ENCODE measurements around the gene SLC12A2. TPM values are rescaled to one million over a fixed set of nuclear protein-coding genes. Genes with fewer than 3 reads are reported as not detected.
A peak's percentile ranks its signal among the peaks of the same experiment; 100 is the strongest.

The SLC12A2 gene
- total and polyA plus RNA-seq, 7 donors, result 2.8 to 55.9 (median 49.6) TPM

DNA sequence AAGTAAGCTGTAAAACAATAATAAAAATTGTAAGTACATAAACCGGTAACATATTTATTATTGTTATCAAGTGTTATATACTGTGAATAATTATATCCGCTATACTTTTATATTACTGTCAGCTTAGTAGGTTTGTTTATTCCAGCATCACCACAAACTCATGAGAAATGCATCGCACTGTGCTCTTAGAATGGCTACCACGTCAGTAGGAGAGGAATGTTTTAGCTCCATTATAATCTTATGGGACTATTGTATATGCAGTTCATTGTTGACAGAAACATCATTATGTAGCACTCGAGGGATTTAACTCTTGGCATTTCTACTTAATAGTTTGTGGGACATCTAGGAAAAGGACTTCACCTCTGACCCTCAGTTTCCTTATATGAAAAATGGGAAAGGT, 16.4 kb downstream of the SLC12A2 start:
- no peak for DNase-seq
- no peaks in the 10 kb centered on the region for H3K27me3 ChIP-seq
- H3K9me3 ChIP-seq, result peaks cover 0 to 6% (median 4%) of the 10 kb centered on the region in 4 donors
- WGBS, 2 donors, result 33 to 67% methylated on average over 5 of the region's 5 CpGs
- H3K36me3 ChIP-seq, result no peaks in the 10 kb centered on the region
- peaks cover 0 to 21% (median 8%) of the 10 kb centered on the region in 4 donors for H3K4me1 ChIP-seq
- intact Hi-C loops (cut with DNase I), result no loop called here
- TF ChIP-seq EP300 (IDR thresholded peaks at IDR 0.05) (no peak), POLR2AphosphoS5 (IDR thresholded peaks at IDR 0.05) (no peak), POLR2A (IDR thresholded peaks at IDR 0.05) (no peak)
- TF ChIP-seq, protein P1, sequence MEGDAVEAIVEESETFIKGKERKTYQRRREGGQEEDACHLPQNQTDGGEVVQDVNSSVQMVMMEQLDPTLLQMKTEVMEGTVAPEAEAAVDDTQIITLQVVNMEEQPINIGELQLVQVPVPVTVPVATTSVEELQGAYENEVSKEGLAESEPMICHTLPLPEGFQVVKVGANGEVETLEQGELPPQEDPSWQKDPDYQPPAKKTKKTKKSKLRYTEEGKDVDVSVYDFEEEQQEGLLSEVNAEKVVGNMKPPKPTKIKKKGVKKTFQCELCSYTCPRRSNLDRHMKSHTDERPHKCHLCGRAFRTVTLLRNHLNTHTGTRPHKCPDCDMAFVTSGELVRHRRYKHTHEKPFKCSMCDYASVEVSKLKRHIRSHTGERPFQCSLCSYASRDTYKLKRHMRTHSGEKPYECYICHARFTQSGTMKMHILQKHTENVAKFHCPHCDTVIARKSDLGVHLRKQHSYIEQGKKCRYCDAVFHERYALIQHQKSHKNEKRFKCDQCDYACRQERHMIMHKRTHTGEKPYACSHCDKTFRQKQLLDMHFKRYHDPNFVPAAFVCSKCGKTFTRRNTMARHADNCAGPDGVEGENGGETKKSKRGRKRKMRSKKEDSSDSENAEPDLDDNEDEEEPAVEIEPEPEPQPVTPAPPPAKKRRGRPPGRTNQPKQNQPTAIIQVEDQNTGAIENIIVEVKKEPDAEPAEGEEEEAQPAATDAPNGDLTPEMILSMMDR (IDR thresholded peaks at IDR 0.05), result no peak
- peak overlapping the region in 1 of 4 donors; percentile 4 for H3K27ac ChIP-seq
- H3K4me3 ChIP-seq, result no peak overlapping the region

DNA sequence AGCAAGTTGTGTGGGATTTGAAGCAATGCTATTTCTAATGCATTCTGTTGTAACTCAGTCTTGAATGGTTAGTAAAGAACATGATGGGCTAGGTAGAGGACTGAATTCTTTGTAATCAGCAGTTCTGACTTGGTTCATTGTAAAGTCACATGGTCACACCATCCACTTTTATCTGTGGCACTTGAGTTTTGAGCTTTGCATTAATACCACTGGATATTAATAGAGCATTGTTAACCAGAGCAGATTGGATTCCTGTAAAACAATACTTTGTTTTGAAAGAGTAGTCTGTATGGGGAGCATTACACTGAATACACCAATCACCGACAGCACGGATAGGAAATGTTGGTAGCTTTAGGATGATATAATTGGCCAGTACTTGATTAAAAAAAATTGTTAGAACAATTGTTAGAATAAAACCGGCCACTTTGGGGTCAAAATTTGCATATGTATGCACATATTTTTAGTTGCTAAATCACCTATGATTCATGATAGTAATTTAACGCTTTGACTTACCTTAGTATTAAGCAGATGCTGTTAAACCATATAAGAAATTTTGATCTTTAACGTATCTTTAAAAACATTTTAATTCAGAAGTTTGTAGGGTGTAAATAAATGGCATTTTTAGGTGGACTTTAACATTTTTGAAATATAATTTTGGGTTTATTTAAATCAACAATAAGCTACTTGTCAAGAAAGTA, 17.4 kb downstream of the SLC12A2 start:
- DNase-seq, result no peak
- no peaks in the 10 kb centered on the region for H3K36me3 ChIP-seq
- WGBS, 2 donors, result 25 to 71% methylated on average over 5 of the region's 5 CpGs
- peaks cover 0 to 6% (median 4%) of the 10 kb centered on the region in 4 donors for H3K9me3 ChIP-seq
- peaks cover 0 to 32% (median 17%) of the 10 kb centered on the region in 4 donors for H3K4me1 ChIP-seq
- H3K4me3 ChIP-seq, result no peak overlapping the region
- TF ChIP-seq POLR2AphosphoS5 (IDR thresholded peaks at IDR 0.05) (no peak), EP300 (IDR thresholded peaks at IDR 0.05) (no peak), POLR2A (IDR thresholded peaks at IDR 0.05) (no peak)
- TF ChIP-seq, protein P1 (IDR thresholded peaks at IDR 0.05), result no peak
- H3K27ac ChIP-seq, result no peak overlapping the region
- H3K27me3 ChIP-seq, result no peaks in the 10 kb centered on the region
- intact Hi-C loops (cut with DNase I), result no loop called here

DNA sequence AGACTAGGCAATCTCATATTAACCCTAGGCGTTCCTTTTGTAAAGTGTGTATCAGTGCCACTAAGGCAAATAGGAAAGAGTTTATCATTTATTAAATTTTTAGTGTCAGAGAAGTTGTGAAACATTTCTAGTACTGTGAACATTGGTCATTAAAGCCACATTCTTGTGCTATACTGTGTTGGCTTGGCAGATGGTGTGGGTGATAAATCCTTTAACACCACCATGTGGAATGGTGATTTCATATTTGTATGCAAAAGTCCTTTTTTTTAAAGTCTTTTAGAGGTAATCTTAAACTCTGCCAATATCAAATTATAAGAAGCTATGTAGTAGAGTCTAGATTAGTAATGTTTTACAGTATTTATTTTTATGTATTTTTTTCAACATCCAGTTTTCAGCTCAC, 18.1 kb downstream of the SLC12A2 start:
- WGBS, 2 donors, result 26 to 60% methylated on average over 1 of the region's 1 CpG
- H3K4me3 ChIP-seq, result no peak overlapping the region
- intact Hi-C loops (cut with DNase I), result no loop called here
- H3K27ac ChIP-seq, result no peak overlapping the region
- H3K4me1 ChIP-seq, result peaks cover 0 to 34% (median 18%) of the 10 kb centered on the region in 4 donors
- H3K9me3 ChIP-seq, result peaks cover 0 to 5% (median 3%) of the 10 kb centered on the region in 4 donors
- no peaks in the 10 kb centered on the region for H3K27me3 ChIP-seq
- no peaks in the 10 kb centered on the region for H3K36me3 ChIP-seq
- TF ChIP-seq POLR2A (IDR thresholded peaks at IDR 0.05), result no peak
- TF ChIP-seq EP300 (IDR thresholded peaks at IDR 0.05), result no peak
- TF ChIP-seq, protein P1 (IDR thresholded peaks at IDR 0.05), result no peak
- no peak for TF ChIP-seq POLR2AphosphoS5 (IDR thresholded peaks at IDR 0.05)
- no peak for DNase-seq

DNA sequence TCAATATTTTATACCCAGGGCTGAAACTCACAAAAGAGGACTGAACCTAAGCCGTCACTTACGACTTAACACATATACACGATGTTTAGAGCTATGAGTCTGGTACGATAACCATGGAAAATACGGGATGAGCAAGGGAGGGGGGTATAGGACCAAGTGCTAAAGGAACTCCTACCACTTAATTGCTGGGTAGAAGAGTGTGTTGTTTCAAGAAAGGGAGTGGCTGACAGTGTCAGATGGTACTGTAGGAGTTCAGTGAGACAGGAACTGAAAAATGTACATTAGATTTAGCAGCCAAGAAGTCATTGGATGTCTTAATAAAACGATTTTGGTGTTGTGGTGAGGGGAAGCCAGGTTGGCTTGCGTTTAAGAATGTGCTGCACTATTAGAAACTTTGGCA, 21.6 kb downstream of the SLC12A2 start:
- WGBS, 2 donors, result 30 to 69% methylated on average over 7 of the region's 7 CpGs
- intact Hi-C loops (cut with DNase I), result no loop called here
- TF ChIP-seq EP300 (IDR thresholded peaks at IDR 0.05), result no peak
- H3K27ac ChIP-seq, result no peak overlapping the region
- no peaks in the 10 kb centered on the region for H3K27me3 ChIP-seq
- no peaks in the 10 kb centered on the region for H3K9me3 ChIP-seq
- no peaks in the 10 kb centered on the region for H3K36me3 ChIP-seq
- DNase-seq, result no peak
- no peak overlapping the region for H3K4me3 ChIP-seq
- H3K4me1 ChIP-seq, result peaks cover 0 to 36% (median 24%) of the 10 kb centered on the region in 4 donors

DNA sequence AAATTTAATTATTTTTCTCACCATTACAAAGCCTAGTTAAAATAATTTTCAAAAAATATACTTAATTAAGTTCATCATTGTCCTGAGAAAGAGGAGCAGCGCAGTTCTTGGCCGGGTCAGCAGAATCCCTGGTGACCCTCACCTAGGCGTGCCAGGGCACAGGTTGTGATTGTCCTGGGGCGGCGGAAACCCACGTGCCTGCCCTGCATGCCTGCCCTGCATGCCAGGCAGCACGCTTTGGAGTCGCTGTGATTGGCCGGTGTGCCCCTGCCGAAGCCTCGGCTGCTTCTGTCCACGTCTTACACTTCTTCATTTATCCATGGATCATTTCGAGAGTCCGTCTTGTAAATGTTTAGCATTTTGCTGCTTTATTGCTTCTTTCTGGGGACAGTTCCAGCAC, 25.6 kb downstream of the SLC12A2 start:
- no peak for DNase-seq
- Histone ChIP-seq H3K27me3 (no peaks in the 10 kb centered on the region), H3K36me3 (peaks cover 0 to 14% (median 1%) of the 10 kb centered on the region in 4 donors), H3K27ac (no peak overlapping the region), H3K4me1 (peaks cover 0 to 22% (median 20%) of the 10 kb centered on the region in 4 donors), H3K9me3 (no peaks in the 10 kb centered on the region), H3K4me3 (no peak overlapping the region)
- intact Hi-C loops (cut with DNase I), result no loop called here
- 22 to 74% methylated on average over 14 of the region's 14 CpGs for WGBS, 2 donors
- no peak for TF ChIP-seq POLR2A (IDR thresholded peaks at IDR 0.05)
